Activated T-helper 1 cell treated with anti-CD3 and anti-CD28 coated beads, Interleukin-12 subunit alpha, Interleukin-12 subunit beta, Interleukin-2, Interleukin-4 antibody, amounts not matched to agents 30 ng/mL and 10 ng/mL and 1 ng/mL, durations not matched to agents 14 hours and 24 hours and 36 hours (primary cell): Measurements from ENCODE around the gene ARHGEF5. TPM values are rescaled to one million over a fixed set of nuclear protein-coding genes. Genes with fewer than 3 reads are reported as not detected.
"Not testable (repeated sequence)": the region's sequence is repeated elsewhere in the genome, so short reads cannot be mapped to it uniquely, and the experiment has no call there.

ENCODE experiments used
- DNase-seq: peaks from one replicate; pipeline ENCODE4 v3.0.0; 2021; ENCODE audit warnings: low spot score
- H3K27ac Mint-ChIP-seq: one replicate; pipeline ENCODE4 v1.8.0; 2021; ENCODE audit warnings: mild to moderate bottlenecking, mixed read lengths
- H3K27me3 Mint-ChIP-seq: one replicate; pipeline ENCODE4 v1.8.0; 2022; ENCODE audit warnings: mild to moderate bottlenecking, moderate library complexity, mixed read lengths; ENCODE audit not compliant: insufficient read depth
- H3K36me3 Mint-ChIP-seq: one replicate; pipeline ENCODE4 v1.8.0; 2021; ENCODE audit warnings: low read depth, mixed read lengths
- H3K4me1 Mint-ChIP-seq: one replicate; pipeline ENCODE4 v1.8.0; 2021; ENCODE audit warnings: low read depth, mixed read lengths
- H3K4me3 Mint-ChIP-seq: one replicate; pipeline ENCODE4 v1.8.0; 2021; ENCODE audit warnings: mild to moderate bottlenecking, moderate library complexity, mixed read lengths
- H3K9me3 Mint-ChIP-seq: one replicate; pipeline ENCODE4 v1.8.0; 2021; ENCODE audit warnings: mixed read lengths
- intact Hi-C: fragments of 100-400 bp; cut with micrococcal nuclease; formaldehyde crosslinking; loops from one replicate; pipeline ENCODE4 v1.15.1; 2024
- total RNA-seq: library from RNA; stranded (reverse); gene quantifications from 2 replicates; pipeline ENCODE4 v1.2.3, GENCODE V29; 2022

The ARHGEF5 gene
- total RNA-seq, 1 donor from 2014 or later, result 8.0 TPM

GRCh38 chr7:144410441-144410840 lies 55.2 kb downstream of the ARHGEF5 start:
- H3K27ac Mint-ChIP-seq, result no peak overlapping the region
- H3K4me3 Mint-ChIP-seq, result no peak overlapping the region
- H3K36me3 Mint-ChIP-seq, result no peaks in the 10 kb centered on the region
- intact Hi-C loops, result no loop called here
- H3K27me3 Mint-ChIP-seq, result peaks cover 14% of the 10 kb centered on the region
- no peaks in the 10 kb centered on the region for H3K4me1 Mint-ChIP-seq
- no peak for DNase-seq
- H3K9me3 Mint-ChIP-seq, result no peaks in the 10 kb centered on the region

GRCh38 chr7:144414815-144415214 lies 59.6 kb downstream of the ARHGEF5 start:
- no peak overlapping the region for H3K4me3 Mint-ChIP-seq
- no peaks in the 10 kb centered on the region for H3K9me3 Mint-ChIP-seq
- H3K27ac Mint-ChIP-seq, result no peak overlapping the region
- no peaks in the 10 kb centered on the region for H3K4me1 Mint-ChIP-seq
- intact Hi-C loops, result no loop called here
- peaks cover 6% of the 10 kb centered on the region for H3K27me3 Mint-ChIP-seq
- no peaks in the 10 kb centered on the region for H3K36me3 Mint-ChIP-seq
- no peak for DNase-seq

- no peak for DNase-seq
- no peak overlapping the region for H3K27ac Mint-ChIP-seq
- peaks cover 5% of the 10 kb centered on the region for H3K27me3 Mint-ChIP-seq
- no peaks in the 10 kb centered on the region for H3K4me1 Mint-ChIP-seq
- H3K36me3 Mint-ChIP-seq, result no peaks in the 10 kb centered on the region
- H3K9me3 Mint-ChIP-seq, result no peaks in the 10 kb centered on the region
- no peak overlapping the region for H3K4me3 Mint-ChIP-seq
- intact Hi-C loops, result no loop called here
Observed at GRCh38 chr7:144415858-144416257, 60.7 kb downstream of the ARHGEF5 start.

- intact Hi-C loops, result no loop called here
- DNase-seq, result no peak
- Mint-ChIP-seq H3K27ac (no peak overlapping the region), H3K36me3 (no peaks in the 10 kb centered on the region), H3K4me3 (no peak overlapping the region), H3K4me1 (no peaks in the 10 kb centered on the region), H3K27me3 (peaks cover 5% of the 10 kb centered on the region), H3K9me3 (no peaks in the 10 kb centered on the region)
Observed at GRCh38 chr7:144416341-144416740, 61.1 kb downstream of the ARHGEF5 start.

GRCh38 chr7:144418931-144419330 lies 63.7 kb downstream of the ARHGEF5 start:
- H3K9me3 Mint-ChIP-seq, H3K36me3 Mint-ChIP-seq, DNase-seq, H3K27ac Mint-ChIP-seq, H3K4me3 Mint-ChIP-seq, intact Hi-C loops, H3K4me1 Mint-ChIP-seq, H3K27me3 Mint-ChIP-seq: not testable (repeated sequence)

GRCh38 chr7:144427539-144427938 lies 72.3 kb downstream of the ARHGEF5 start:
- H3K4me1 Mint-ChIP-seq, H3K36me3 Mint-ChIP-seq: not testable (repeated sequence)

GRCh38 chr7:144428431-144428830 lies 73.2 kb downstream of the ARHGEF5 start:
- DNase-seq, result no peak
- H3K9me3 Mint-ChIP-seq, result peaks cover 21% of the 10 kb centered on the region
- no peaks in the 10 kb centered on the region for H3K4me1 Mint-ChIP-seq
- no peaks in the 10 kb centered on the region for H3K27me3 Mint-ChIP-seq
- no peak overlapping the region for H3K27ac Mint-ChIP-seq
- H3K4me3 Mint-ChIP-seq, result no peak overlapping the region
- intact Hi-C loops, result no loop called here
- H3K36me3 Mint-ChIP-seq, result no peaks in the 10 kb centered on the region

More at GRCh38 chr7:144427539-144427938, 72.3 kb downstream of the ARHGEF5 start:
- H3K27me3 Mint-ChIP-seq, DNase-seq, H3K4me3 Mint-ChIP-seq, H3K27ac Mint-ChIP-seq, intact Hi-C loops: not testable (repeated sequence)
- H3K9me3 Mint-ChIP-seq, result peaks cover 21% of the 10 kb centered on the region

Other genes starting within 250 kb of the ARHGEF5 start
- not detected in 2 replicates for gene OR2A2, start 245.8 kb upstream of the ARHGEF5 start, total RNA-seq
- gene OR2A14, start 232.2 kb upstream of the ARHGEF5 start, total RNA-seq, result not detected in 2 replicates
- 0.75 and 1.1 TPM in 2 replicates for gene CTAGE4, start 171.9 kb upstream of the ARHGEF5 start, total RNA-seq
- 2.5 and 3.4 TPM in 2 replicates for gene ARHGEF35, start 159.6 kb upstream of the ARHGEF5 start, total RNA-seq
- not detected in 2 replicates for gene OR2A42, start 115.8 kb upstream of the ARHGEF5 start, total RNA-seq
- gene OR2A7, start 90.6 kb upstream of the ARHGEF5 start, total RNA-seq, result 1.7 and 2.1 TPM in 2 replicates
- gene CTAGE8, start 86.1 kb upstream of the ARHGEF5 start, total RNA-seq, result 1.3 and 2.0 TPM in 2 replicates
- gene OR2A1, start 43.0 kb upstream of the ARHGEF5 start, total RNA-seq, result not detected in 2 replicates
- gene NOBOX, start 48.3 kb downstream of the ARHGEF5 start, total RNA-seq, result not detected in 2 replicates